GM11168 (cell line): ENCODE measurements around the gene NUDCD3.
"Not testable (repeated sequence)": the region's sequence is repeated elsewhere in the genome, so short reads cannot be mapped to it uniquely, and the experiment has no call there.

Experiments used
- in situ Hi-C: fragments of 300-500 bp; cut with MboI; formaldehyde crosslinking; loops from one replicate; pipeline ENCODE4 v1.12.0; 2022; ENCODE audit warnings: low sequenced_read_pairs; ENCODE audit not compliant: unreplicated experiment

The NUDCD3 gene

GRCh38 chr7:44519546-44519945 is 29.1 kb upstream of the NUDCD3 start:
- in situ Hi-C loops: no loop called here

- in situ Hi-C loops: no loop called here
Observed at GRCh38 chr7:44518761-44519160, 28.3 kb upstream of the NUDCD3 start.

GRCh38 chr7:44517175-44517574 is 26.7 kb upstream of the NUDCD3 start:
- in situ Hi-C loops: no loop called here

GRCh38 chr7:44515590-44516268 is 25.3 kb upstream of the NUDCD3 start:
- in situ Hi-C loops: no loop called here

- in situ Hi-C loops: no loop called here
Observed at GRCh38 chr7:44512736-44513135, 22.3 kb upstream of the NUDCD3 start.

GRCh38 chr7:44511863-44512468 is 21.5 kb upstream of the NUDCD3 start:
- in situ Hi-C loops: no loop called here

- in situ Hi-C loops: no loop called here
Observed at GRCh38 chr7:44511236-44511635, 20.8 kb upstream of the NUDCD3 start.

- in situ Hi-C loops: no loop called here
Observed at GRCh38 chr7:44508328-44509030, 18.0 kb upstream of the NUDCD3 start.

GRCh38 chr7:44506592-44507288 is 16.3 kb upstream of the NUDCD3 start:
- in situ Hi-C loops: not testable (repeated sequence)

GRCh38 chr7:44505595-44505994 is 15.1 kb upstream of the NUDCD3 start:
- in situ Hi-C loops: no loop called here

- in situ Hi-C loops: no loop called here
Observed at GRCh38 chr7:44498230-44498954, 7.9 kb upstream of the NUDCD3 start.

GRCh38 chr7:44497155-44498027 is 6.9 kb upstream of the NUDCD3 start:
- in situ Hi-C loops: no loop called here

- in situ Hi-C loops: no loop called here
Observed at GRCh38 chr7:44496385-44496784, 5.9 kb upstream of the NUDCD3 start.

- in situ Hi-C loops: no loop called here
Observed at GRCh38 chr7:44494960-44495359, 4.5 kb upstream of the NUDCD3 start.

GRCh38 chr7:44491229-44491628 is 771 bp upstream of the NUDCD3 start:
- in situ Hi-C loops: no loop called here

GRCh38 chr7:44489955-44490350 is 505 bp downstream of the NUDCD3 start:
- in situ Hi-C loops: no loop called here

GRCh38 chr7:44488955-44489354 is 1.5 kb downstream of the NUDCD3 start:
- in situ Hi-C loops: no loop called here

GRCh38 chr7:44486693-44487092 is 3.8 kb downstream of the NUDCD3 start:
- in situ Hi-C loops: no loop called here

- in situ Hi-C loops: no loop called here
Observed at GRCh38 chr7:44486001-44486400, 4.5 kb downstream of the NUDCD3 start.
